IMR-90 (cell line): Measurements from ENCODE around the gene PCNX2. TPM values are rescaled to one million over a fixed set of nuclear protein-coding genes. Genes with fewer than 3 reads are reported as not detected.

Experiments used
- ATAC-seq: fragments of 200-7000 bp; cut with Tn5 transposase; 2 replicates; pipeline ENCODE4 v1.9.1; 2020; ENCODE audit warnings: low read depth, mild to moderate bottlenecking, moderate library complexity
- BruUV-seq: library from RNA; stranded (reverse); fragments of 400-500 nt; replicated peaks from 2 replicates; lab custom pipeline; 2021; lab: Mats Ljungman, UMichigan
- CTCF ChIA-PET: fragments of 300-600 bp; formaldehyde crosslinking; extraction: SDS; loops from one replicate; lab custom pipeline; 2021; ENCODE audit warnings: antibody characterized with exemption; lab: Yijun Ruan, JAX
- POLR2A ChIA-PET: fragments of 300-600 bp; sonication (Branson Sonifier 250); formaldehyde crosslinking; loops from one replicate; lab custom pipeline; 2022; ENCODE audit warnings: antibody characterized with exemption; ENCODE audit not compliant: unreplicated experiment; lab: Charles Lee
- DNase-seq: peaks from one replicate; pipeline ENCODE4 v3.0.0; 2013
- H2AFZ ChIP-seq: replicated peaks from 2 replicates; pipeline ENCODE3; 2013; ENCODE audit warnings: low read length, mild to moderate bottlenecking; ENCODE audit not compliant: poor library complexity
- H2AK5ac ChIP-seq: 2 replicates; pipeline ENCODE4 v1.6.1; 2013; ENCODE audit warnings: low read depth, low read length, inconsistent platforms
- H2AK9ac ChIP-seq: replicated peaks from 2 replicates; pipeline ENCODE3; 2013; ENCODE audit warnings: mild to moderate bottlenecking, low read depth, low read length, moderate library complexity; ENCODE audit not compliant: poor library complexity
- H2BK120ac ChIP-seq: 2 replicates; pipeline ENCODE4 v1.6.1; 2013; ENCODE audit warnings: low read depth, low read length, inconsistent platforms
- H2BK15ac ChIP-seq: 3 replicates; pipeline ENCODE4 v1.6.1; 2013; ENCODE audit warnings: low read depth, low read length, inconsistent platforms
- H2BK20ac ChIP-seq: 2 replicates; pipeline ENCODE4 v1.6.1; 2013; ENCODE audit warnings: low read depth, mild to moderate bottlenecking, inconsistent platforms, low read length, moderate library complexity
- H2BK5ac ChIP-seq: 2 replicates; pipeline ENCODE4 v1.6.1; 2013; ENCODE audit warnings: mild to moderate bottlenecking, low read depth, low read length, inconsistent platforms; ENCODE audit not compliant: poor library complexity, severe bottlenecking
- H3K14ac ChIP-seq: replicated peaks from 2 replicates; pipeline ENCODE4 v1.6.1; 2013; ENCODE audit warnings: low read depth, low read length, inconsistent platforms
- H3K18ac ChIP-seq: 2 replicates; pipeline ENCODE4 v1.6.1; 2013; ENCODE audit warnings: low read depth, low read length, control low read depth
- H3K23ac ChIP-seq: 2 replicates; pipeline ENCODE4 v1.6.1; 2013; ENCODE audit warnings: low read depth, low read length, inconsistent platforms
- H3K27ac ChIP-seq: 2 replicates; pipeline ENCODE4 v1.5.1; 2013; ENCODE audit warnings: mild to moderate bottlenecking, control low read depth, low read length; ENCODE audit not compliant: insufficient read depth
- H3K27me3 ChIP-seq: 2 replicates; pipeline ENCODE4 v1.6.1; 2013; ENCODE audit warnings: low read length; ENCODE audit not compliant: control insufficient read depth, insufficient read depth
- H3K36me3 ChIP-seq: 2 replicates; pipeline ENCODE4 v1.6.1; 2013; ENCODE audit warnings: low read length, mixed read lengths; ENCODE audit not compliant: control insufficient read depth, insufficient read depth
- H3K4ac ChIP-seq: 2 replicates; pipeline ENCODE4 v1.6.1; 2013; ENCODE audit warnings: low read depth, low read length, inconsistent platforms
- H3K4me1 ChIP-seq: 2 replicates; pipeline ENCODE4 v1.6.1; 2013; ENCODE audit warnings: low read length, mixed read lengths; ENCODE audit not compliant: control insufficient read depth, insufficient read depth
- H3K4me2 ChIP-seq: 2 replicates; pipeline ENCODE4 v1.6.1; 2013; ENCODE audit warnings: low read depth, mild to moderate bottlenecking, control low read depth, low read length, moderate library complexity
- H3K4me3 ChIP-seq: 2 replicates; pipeline ENCODE4 v1.5.1; 2013; ENCODE audit warnings: low read depth, mild to moderate bottlenecking, control low read depth, low read length, moderate library complexity; ENCODE audit not compliant: insufficient read depth
- H3K56ac ChIP-seq: 2 replicates; pipeline ENCODE4 v1.6.1; 2013; ENCODE audit warnings: low read length, inconsistent platforms; ENCODE audit not compliant: insufficient read depth; ENCODE audit errors: extremely low read depth
- H3K79me1 ChIP-seq, 2 experiments: 2 replicates each; pipeline ENCODE4 v1.6.1; 2013; ENCODE audit warnings: low read length in 2 of 2, inconsistent platforms in 1 of 2, low read depth in 1 of 2
- H3K9ac ChIP-seq: 2 replicates; pipeline ENCODE4 v1.6.1; 2013; ENCODE audit warnings: low read depth, low read length, control low read depth
- H3K9me1 ChIP-seq: 2 replicates; pipeline ENCODE4 v1.6.1; 2013; ENCODE audit warnings: low read length, inconsistent platforms; ENCODE audit not compliant: insufficient read depth
- H3K9me3 ChIP-seq: 2 replicates; pipeline ENCODE4 v1.6.1; 2013; ENCODE audit warnings: low read length; ENCODE audit not compliant: control insufficient read depth, insufficient read depth
- H4K20me1 ChIP-seq: 2 replicates; pipeline ENCODE4 v1.6.1; 2013; ENCODE audit warnings: low read length, inconsistent platforms; ENCODE audit not compliant: insufficient read depth
- H4K5ac ChIP-seq: 2 replicates; pipeline ENCODE4 v1.6.1; 2013; ENCODE audit warnings: mild to moderate bottlenecking, low read depth, low read length, control low read depth
- H4K8ac ChIP-seq, 2 experiments: 2 replicates each; pipeline ENCODE4 v1.6.1; 2013; ENCODE audit warnings: low read depth in 2 of 2, low read length in 2 of 2, control low read depth in 1 of 2, inconsistent platforms in 1 of 2
- H4K91ac ChIP-seq: 2 replicates; pipeline ENCODE4 v1.6.1; 2013; ENCODE audit warnings: low read depth, low read length, inconsistent platforms; ENCODE audit not compliant: insufficient read depth
- BHLHE40 ChIP-seq: fragments of 150-350 bp; IDR thresholded peaks from 2 replicates; pipeline ENCODE4 v1.6.1; 2016; ENCODE audit warnings: mild to moderate bottlenecking, low read depth, low read length
- CEBPB ChIP-seq: IDR thresholded peaks from 2 replicates; pipeline ENCODE4 v1.6.1; 2012; ENCODE audit warnings: low read depth, low read length, improper control_type of control experiment
- CHD1 ChIP-seq: IDR thresholded peaks from 2 replicates; pipeline ENCODE4 v1.6.1; 2012; ENCODE audit warnings: low read depth, low read length, improper control_type of control experiment
- CTCF ChIP-seq: conservative IDR thresholded peaks from 2 replicates; pipeline ENCODE4 v1.5.1; 2012; ENCODE audit warnings: mild to moderate bottlenecking, low read depth, low read length, improper control_type of control experiment
- ELK1 ChIP-seq: fragments of 150-350 bp; IDR thresholded peaks from 2 replicates; pipeline ENCODE4 v1.6.1; 2016; ENCODE audit warnings: low read depth, mild to moderate bottlenecking, low read length, moderate library complexity, borderline replicate concordance
- FOS ChIP-seq: fragments of 150-350 bp; IDR thresholded peaks from 2 replicates; pipeline ENCODE4 v1.6.1; 2016; ENCODE audit warnings: low read depth, low read length
- MAZ ChIP-seq: IDR thresholded peaks from 2 replicates; pipeline ENCODE4 v1.6.1; 2012; ENCODE audit warnings: low read depth, mild to moderate bottlenecking, low read length, improper control_type of control experiment, moderate library complexity, borderline replicate concordance
- MXI1 ChIP-seq: IDR thresholded peaks from 2 replicates; pipeline ENCODE4 v1.6.1; 2012; ENCODE audit warnings: low read depth, mild to moderate bottlenecking, low read length, moderate library complexity, borderline replicate concordance
- NFE2L2 ChIP-seq: fragments of 150-350 bp; IDR thresholded peaks from 2 replicates; pipeline ENCODE4 v1.6.1; 2016; ENCODE audit warnings: low read depth, mild to moderate bottlenecking, low read length
- POLR2A ChIP-seq: IDR thresholded peaks from 2 replicates; pipeline ENCODE4 v1.6.1; 2012; ENCODE audit warnings: mild to moderate bottlenecking, low read depth, low read length
- RAD21 ChIP-seq: IDR thresholded peaks from 2 replicates; pipeline ENCODE4 v1.6.1; 2012; ENCODE audit warnings: low read length, improper control_type of control experiment
- SMC3 ChIP-seq: fragments of 150-350 bp; IDR thresholded peaks from 2 replicates; pipeline ENCODE4 v1.6.1; 2016; ENCODE audit warnings: low read depth, mild to moderate bottlenecking, antibody characterized with exemption, low read length, moderate library complexity
- WGBS, 2 experiments: methylation state at CpG; one replicate each; pipeline versions ENCODE4 v1.1.5 to v1.1.7; 2013; ENCODE audit warnings: missing lambda C conversion rate in 2 of 2; ENCODE audit not compliant: insufficient read length in 1 of 2; ENCODE audit errors: extremely low coverage in 2 of 2; 5-methylcytosine and 5-hydroxymethylcytosine counted together
- dilution Hi-C: fragments of 300-500 bp; cut with HindIII; formaldehyde crosslinking; loops from one replicate; pipeline ENCODE4 v1.14.3; 2018; ENCODE audit warnings: low sequenced_read_pairs; ENCODE audit not compliant: unreplicated experiment
- in situ Hi-C: fragments of 300-500 bp; cut with MboI; formaldehyde crosslinking; loops from 3 replicates; pipeline ENCODE4 v1.14.3; 2019; ENCODE audit warnings: low sequenced_read_pairs, inconsistent platforms, mixed read lengths
- intact Hi-C: fragments of 100-400 bp; cut with micrococcal nuclease; formaldehyde crosslinking; loops from 2 replicates; pipeline ENCODE4 v1.10.0; 2022
- polyA plus RNA-seq, 3 experiments: library from polyadenylated mRNA; depleted of rRNA; stranded (reverse); fragments of >200 nt; gene quantifications; 2 replicates each; pipeline ENCODE4 v1.2.3, GENCODE V29; 2012; ENCODE audit warnings: low replicate concordance in 1 of 3
- total RNA-seq: library from RNA; depleted of rRNA; stranded (reverse); fragments of >200 nt; gene quantifications from 2 replicates; pipeline ENCODE4 v1.2.3, GENCODE V29; 2012

Gene PCNX2
- total and polyA plus RNA-seq, 2 of the 4 experiments (the other 2 are of a cell fraction): 15.9 to 22.6 TPM

GRCh38 chr1:233127157-233127556 is 168.4 kb downstream of the PCNX2 start:
- no peak overlapping the region for H2AK5ac ChIP-seq
- BruUV-seq: no TSS peak
- in situ Hi-C loops: no loop called here
- H3K27ac ChIP-seq: no peak overlapping the region
- no peak for DNase-seq
- no peaks in the 10 kb centered on the region for H3K4me1 ChIP-seq
- H3K23ac ChIP-seq: no peak overlapping the region
- no peak overlapping the region for H3K4me2 ChIP-seq
- H2AK9ac ChIP-seq: no peak overlapping the region
- no peak for ATAC-seq
- no peak overlapping the region for H2BK120ac ChIP-seq
- H2BK5ac ChIP-seq: no peak overlapping the region
- no peak overlapping the region for H3K4me3 ChIP-seq
- H3K36me3 ChIP-seq: peaks cover 8% of the 10 kb centered on the region; the same call in 1 of the 2 replicates
- no peak overlapping the region for H3K9ac ChIP-seq
- H4K20me1 ChIP-seq: no peaks in the 10 kb centered on the region
- WGBS, 2 experiments: 88% methylated on average over 7 of the region's 7 CpGs; no CpG with 5 or more reads in 1 of the 2 experiments
- no peak overlapping the region for H2AFZ ChIP-seq
- no peak overlapping the region for H4K5ac ChIP-seq
- no peak for TF ChIP-seq MAZ
- TF ChIP-seq POLR2A: no peak
- no peak for TF ChIP-seq MXI1
- no peak for TF ChIP-seq SMC3
- TF ChIP-seq ELK1: no peak
- no peak for TF ChIP-seq RAD21
- no peak for TF ChIP-seq CHD1
- TF ChIP-seq BHLHE40: no peak
- no peak for TF ChIP-seq CEBPB
- no peak for TF ChIP-seq CTCF
- no peak for TF ChIP-seq FOS
- no peak for TF ChIP-seq NFE2L2
- CTCF ChIA-PET: no interaction called here
- H3K18ac ChIP-seq: no peak overlapping the region
- POLR2A ChIA-PET: no interaction called here
- no peak overlapping the region for H2BK20ac ChIP-seq
- H2BK15ac ChIP-seq: no peak overlapping the region
- no peaks in the 10 kb centered on the region for H3K79me1 ChIP-seq
- H4K91ac ChIP-seq: no peak overlapping the region
- dilution Hi-C loops: no loop called here
- H3K14ac ChIP-seq: no peak overlapping the region
- 0 out of 2 replicates have a peak, but pooled peaks cover 3% of the 10 kb centered on the region for H3K9me1 ChIP-seq
- no peak overlapping the region for H3K56ac ChIP-seq
- H4K8ac ChIP-seq: no peak overlapping the region
- no peaks in the 10 kb centered on the region; the same call in 1 of the 2 replicates for H3K9me3 ChIP-seq
- intact Hi-C loops: no loop called here
- H3K27me3 ChIP-seq: no peaks in the 10 kb centered on the region
- no peak overlapping the region for H3K4ac ChIP-seq
